Astrocyte (in vitro differentiated cells and primary cell): ENCODE data around the gene IL17B.

Experiments used
- EZH2 ChIP-seq: IDR thresholded peaks from 2 replicates; pipeline ENCODE4 v1.6.1; 2012; ENCODE audit warnings: mild to moderate bottlenecking, low read length, inconsistent platforms; ENCODE audit not compliant: insufficient read depth
- TF ChIP-seq, protein P1 (sequence below): IDR thresholded peaks from 2 replicates; pipeline ENCODE4 v1.5.1; 2011; ENCODE audit warnings: low read depth, mild to moderate bottlenecking, inconsistent platforms, low read length, moderate library complexity; ENCODE audit not compliant: insufficient read depth

DNA sequence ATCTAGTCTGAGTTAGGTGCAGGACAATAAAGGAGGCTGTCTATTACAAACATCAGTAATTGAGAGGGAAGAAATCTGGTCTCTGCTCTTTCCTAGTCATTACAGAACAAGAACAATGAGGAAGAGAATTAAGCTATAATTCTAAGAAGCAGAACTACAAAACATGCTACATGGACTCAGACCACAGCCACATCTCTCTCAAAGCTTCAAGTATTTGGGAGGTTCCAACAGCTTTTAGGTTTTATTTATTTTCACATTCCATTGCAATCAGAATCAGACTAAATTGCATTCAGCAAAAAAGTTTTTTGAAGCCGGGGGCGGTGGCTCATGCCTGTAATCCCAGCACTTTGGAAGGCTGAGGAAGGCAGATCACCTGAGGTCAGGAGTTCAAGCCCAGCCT is 34.9 kb downstream of the IL17B start:
- TF ChIP-seq, protein P1, sequence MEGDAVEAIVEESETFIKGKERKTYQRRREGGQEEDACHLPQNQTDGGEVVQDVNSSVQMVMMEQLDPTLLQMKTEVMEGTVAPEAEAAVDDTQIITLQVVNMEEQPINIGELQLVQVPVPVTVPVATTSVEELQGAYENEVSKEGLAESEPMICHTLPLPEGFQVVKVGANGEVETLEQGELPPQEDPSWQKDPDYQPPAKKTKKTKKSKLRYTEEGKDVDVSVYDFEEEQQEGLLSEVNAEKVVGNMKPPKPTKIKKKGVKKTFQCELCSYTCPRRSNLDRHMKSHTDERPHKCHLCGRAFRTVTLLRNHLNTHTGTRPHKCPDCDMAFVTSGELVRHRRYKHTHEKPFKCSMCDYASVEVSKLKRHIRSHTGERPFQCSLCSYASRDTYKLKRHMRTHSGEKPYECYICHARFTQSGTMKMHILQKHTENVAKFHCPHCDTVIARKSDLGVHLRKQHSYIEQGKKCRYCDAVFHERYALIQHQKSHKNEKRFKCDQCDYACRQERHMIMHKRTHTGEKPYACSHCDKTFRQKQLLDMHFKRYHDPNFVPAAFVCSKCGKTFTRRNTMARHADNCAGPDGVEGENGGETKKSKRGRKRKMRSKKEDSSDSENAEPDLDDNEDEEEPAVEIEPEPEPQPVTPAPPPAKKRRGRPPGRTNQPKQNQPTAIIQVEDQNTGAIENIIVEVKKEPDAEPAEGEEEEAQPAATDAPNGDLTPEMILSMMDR: no peak
- TF ChIP-seq EZH2: no peak
